SH-SY5Y (cell line): ENCODE results near the gene LBHD1.

Experiments used
- GATA2 ChIP-seq: IDR thresholded peaks from 2 replicates; pipeline ENCODE4 v1.6.1; 2011; ENCODE audit warnings: mild to moderate bottlenecking, low read depth, low read length
- GATA3 ChIP-seq: IDR thresholded peaks from 2 replicates; pipeline ENCODE4 v1.6.1; 2011; ENCODE audit warnings: low read depth, mild to moderate bottlenecking, low read length, moderate library complexity

DNA sequence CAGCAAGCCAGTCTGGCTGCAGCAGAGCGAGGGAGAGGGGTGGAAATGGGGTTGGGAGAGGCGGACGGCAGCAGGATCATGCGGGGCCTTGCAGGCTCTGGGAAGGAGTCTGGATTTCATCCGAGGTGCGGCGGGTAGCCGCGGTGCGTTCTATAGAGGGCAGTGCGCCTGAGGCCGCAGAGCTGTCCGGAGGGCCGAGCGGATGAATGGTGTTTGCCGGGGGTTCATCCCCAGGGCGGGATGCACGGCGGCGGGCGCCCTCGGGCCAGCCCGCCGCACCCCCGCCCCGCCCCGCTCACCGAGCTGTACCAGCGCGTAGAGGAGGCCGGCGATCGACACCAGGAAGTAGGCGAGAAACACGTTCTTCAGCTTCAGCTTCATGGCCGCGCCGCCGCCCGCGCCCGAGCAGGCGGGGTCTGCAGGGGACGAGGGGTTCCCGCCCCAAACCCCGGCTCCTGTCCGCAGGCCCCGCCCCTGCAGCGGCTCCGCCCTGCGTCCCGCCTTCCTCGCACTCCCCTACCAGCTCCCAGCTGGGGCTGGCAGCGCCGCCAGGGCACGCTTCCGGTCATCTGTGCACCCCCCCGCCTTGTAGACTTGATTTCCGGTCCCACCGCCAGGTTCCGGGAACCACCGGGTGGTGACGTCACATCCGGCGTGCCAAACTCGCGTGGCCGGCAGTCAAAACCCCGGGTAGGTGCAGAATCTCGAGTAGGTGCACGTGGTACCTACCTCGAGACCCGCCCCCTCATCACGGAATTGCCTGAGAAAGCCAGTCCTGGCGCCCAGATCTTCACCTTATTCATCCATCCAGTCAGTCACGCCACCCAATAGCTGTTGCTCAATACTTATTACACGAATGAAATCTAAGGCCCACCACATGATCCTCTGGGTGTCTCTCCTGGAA, 50.2 kb downstream of the LBHD1 start, which contains the start of gene B3GAT3:
- no peak; the same call in 1 of the 2 replicates for TF ChIP-seq GATA2
- no peak for TF ChIP-seq GATA3
